COLO668 (cell line): ENCODE measurements around the gene SLC13A3.

ENCODE experiments used
- DNase-seq: peaks from one replicate; lab custom pipeline; 2025; ENCODE audit not compliant: unreplicated experiment; lab: John Stamatoyannopoulos, UW

SLC13A3 gene

GRCh38 chr20:46580613-46581205 is 70.5 kb downstream of the SLC13A3 start:
- DNase-seq: no peak

GRCh38 chr20:46578745-46579144 is 72.5 kb downstream of the SLC13A3 start:
- DNase-seq: no peak

GRCh38 chr20:46576774-46577395 is 74.4 kb downstream of the SLC13A3 start:
- DNase-seq: no peak

DNA sequence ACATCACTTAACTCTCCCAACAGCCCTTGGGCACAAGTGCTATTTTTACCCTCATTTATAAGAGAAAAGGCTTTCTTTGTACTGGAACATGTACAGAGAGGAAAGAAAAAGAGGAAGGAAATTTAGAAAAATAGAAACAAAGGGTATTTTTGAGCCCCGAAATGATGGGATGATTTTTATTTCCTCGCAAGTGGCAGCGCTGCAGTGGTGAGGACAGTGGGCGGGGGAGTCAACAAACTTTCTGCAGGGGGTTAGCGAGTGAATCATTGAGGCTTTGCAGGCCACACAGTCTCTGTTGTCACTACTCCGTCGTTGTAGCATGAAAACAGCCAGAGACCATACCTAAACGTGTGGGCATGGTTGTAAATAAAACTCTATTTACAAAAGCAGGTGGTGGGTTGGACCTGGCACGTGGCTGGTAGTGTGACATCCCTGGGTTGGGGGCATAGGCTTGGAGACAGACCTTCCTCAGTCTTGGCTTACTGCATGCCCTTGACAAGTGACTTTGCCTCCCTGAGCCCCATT is 75.3 kb downstream of the SLC13A3 start:
- no peak for DNase-seq

GRCh38 chr20:46575394-46575793 is 75.9 kb downstream of the SLC13A3 start:
- no peak for DNase-seq

GRCh38 chr20:46573788-46574584 is 77.3 kb downstream of the SLC13A3 start:
- DNase-seq: no peak

GRCh38 chr20:46573234-46573633 is 78.0 kb downstream of the SLC13A3 start:
- no peak for DNase-seq

- DNase-seq: no peak
Observed at GRCh38 chr20:46572790-46573189, 78.5 kb downstream of the SLC13A3 start.

DNA sequence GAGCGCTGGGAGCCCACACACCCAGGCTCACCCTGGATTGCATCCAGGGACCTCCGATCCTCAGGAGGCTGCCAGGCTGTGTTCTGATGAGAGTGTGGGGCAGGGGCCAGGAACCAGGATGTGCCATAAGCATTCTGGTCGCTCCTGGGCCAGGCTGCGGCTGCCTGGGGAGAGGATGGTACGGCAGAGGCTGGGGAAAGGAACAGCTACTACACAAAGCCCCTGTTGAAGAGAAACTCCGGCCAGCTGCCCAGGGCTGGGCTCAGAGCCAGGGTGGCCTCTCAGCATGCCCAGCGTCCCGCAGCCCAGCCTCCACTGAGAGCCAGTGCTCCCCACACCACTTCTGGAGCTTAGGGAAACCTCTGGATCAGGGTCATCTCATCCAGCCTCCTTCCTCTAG is 79.1 kb downstream of the SLC13A3 start:
- no peak for DNase-seq

- no peak for DNase-seq
Observed at GRCh38 chr20:46571418-46571817, 79.8 kb downstream of the SLC13A3 start.

DNA sequence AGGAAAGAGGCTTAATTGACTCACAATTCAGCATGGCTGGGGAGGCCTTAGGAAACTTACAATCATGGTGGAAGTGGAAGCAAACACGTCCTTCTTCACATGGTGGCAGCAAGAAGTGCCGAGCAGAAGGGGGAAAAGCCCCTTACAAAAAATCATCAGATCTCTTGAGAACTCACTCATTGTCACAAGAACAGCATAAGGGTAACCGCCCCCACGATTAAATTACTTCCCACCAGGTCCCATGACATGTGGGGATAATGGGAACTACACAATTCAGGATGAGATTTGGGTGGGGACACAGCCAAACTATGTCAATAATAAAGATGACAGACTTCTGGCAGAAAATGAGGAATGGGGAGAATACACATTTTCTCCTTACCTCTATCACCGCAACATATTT is 80.3 kb downstream of the SLC13A3 start:
- no peak for DNase-seq

DNA sequence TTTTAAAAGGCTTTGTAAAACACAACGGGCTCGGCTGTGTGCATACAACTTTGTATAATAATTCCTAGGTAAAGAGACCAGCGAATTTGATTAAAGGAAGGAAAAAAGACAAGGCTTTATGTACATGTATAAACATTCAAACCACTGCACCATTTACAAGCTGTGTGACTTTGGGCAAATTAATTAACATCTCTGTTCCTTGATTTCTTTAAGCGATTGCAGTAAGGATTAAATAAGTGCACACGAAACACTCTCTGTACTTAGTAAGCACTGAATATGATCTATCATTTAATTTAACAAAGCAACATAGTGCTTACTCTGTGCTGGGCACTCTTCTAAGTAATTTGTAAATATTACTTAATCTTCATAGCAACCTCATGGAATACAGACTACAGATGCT is 81.3 kb downstream of the SLC13A3 start:
- no peak for DNase-seq

DNA sequence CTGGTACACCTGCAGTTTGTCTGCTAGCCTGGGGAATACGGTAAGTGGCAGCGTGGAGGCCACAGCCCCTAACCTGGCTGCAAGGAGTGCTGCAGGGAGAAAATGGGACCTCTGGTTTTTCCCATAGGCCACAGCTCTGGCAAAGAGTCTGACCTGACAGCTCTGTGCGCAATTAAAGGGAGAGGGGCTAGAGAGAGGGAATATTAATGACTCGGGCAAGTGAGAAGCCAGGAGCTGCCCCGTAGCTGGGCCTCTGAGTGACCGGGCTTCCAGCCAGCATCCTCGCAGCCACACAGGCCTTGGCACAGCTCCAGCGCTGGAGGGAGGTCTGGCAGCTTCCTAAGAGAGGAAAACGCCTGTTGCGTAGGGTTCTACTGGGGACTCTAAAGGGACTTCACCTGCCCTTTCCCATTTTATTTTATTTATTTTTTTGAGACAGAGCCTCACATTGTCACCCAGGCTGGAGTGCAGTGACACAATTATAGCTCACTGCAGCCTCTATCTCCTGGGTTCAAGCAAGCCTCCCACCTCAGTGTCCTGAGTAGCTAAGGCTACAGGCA is 82.6 kb downstream of the SLC13A3 start:
- peak; percentile 78 for DNase-seq

DNA sequence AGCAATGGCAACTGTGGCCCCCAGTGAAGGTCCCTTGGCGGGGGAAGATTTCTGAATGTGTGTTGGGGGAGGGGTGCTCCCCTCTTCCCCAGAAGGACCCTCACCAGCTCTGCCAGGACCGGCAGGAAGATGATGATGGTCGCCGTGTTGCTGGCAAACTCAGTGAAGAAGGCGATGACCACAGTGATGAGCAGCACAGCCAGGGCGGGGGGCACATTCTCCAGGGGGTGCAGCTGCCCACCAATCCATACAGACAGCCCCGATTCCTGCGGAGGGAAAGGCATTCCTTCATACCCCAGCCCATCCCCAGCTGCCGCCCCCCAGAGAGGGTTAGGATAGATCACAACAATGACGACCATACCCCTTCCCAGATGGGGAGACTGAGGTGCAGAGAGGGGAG is 85.1 kb downstream of the SLC13A3 start:
- no peak for DNase-seq

GRCh38 chr20:46564241-46564957 is 86.9 kb downstream of the SLC13A3 start:
- no peak for DNase-seq

DNA sequence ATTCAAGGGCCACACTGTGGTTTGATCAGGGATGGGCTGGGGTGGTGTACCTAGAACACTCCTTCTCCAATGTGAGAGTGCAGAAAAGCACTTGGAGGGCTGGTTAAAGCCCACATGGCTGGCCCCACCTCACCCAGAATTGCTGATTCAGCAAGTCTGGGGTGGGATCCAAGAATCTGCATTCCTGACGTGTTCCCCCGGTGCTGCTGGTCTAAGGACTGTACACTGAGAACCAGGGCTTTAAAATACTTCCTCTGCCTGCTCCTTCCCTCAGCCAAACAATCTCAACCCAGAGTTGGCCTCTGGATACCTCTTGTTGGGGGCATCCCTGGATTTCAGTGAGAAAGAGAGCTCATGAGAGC is 87.4 kb downstream of the SLC13A3 start:
- DNase-seq: no peak

- no peak for DNase-seq
Observed at GRCh38 chr20:46563170-46563859, 87.9 kb downstream of the SLC13A3 start.

DNA sequence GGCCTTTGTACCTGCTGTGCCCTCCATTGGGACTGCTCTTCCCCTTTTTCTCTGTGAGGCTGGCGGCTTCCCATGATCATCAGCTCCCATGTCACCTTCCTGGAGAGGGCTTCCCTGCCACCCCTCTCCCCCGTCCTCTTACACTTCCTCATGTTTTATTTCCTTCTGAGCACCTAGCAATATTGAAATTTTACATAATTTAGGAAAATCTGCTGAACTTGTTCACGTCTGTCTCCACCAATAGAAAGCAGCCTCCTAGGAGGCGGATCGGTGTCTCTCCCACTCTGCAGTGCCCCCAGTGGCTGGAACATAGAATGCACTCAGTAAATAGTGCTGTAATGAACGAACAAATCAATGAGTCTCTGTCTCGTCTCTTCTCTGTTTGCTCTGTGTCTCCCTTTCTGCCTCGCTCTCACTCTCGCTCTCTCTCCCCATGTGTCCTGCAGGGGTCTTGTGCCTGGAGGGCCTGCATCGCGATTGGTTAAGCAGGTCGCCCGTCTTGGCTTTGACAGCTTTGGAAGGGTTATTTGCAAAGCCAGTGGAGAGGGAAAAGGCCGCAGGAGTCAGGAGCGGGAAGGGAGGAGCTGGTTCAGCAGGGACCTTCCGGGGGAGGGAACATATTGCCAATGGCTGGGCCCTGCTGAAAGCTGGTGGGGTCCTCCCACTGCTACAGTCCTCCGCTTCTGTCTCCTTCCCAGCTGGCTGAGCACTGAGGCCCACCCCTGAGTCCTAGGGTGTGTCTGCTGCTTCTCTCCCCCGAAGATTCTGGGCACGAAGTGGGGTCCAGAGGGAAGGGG is 88.7 kb downstream of the SLC13A3 start:
- DNase-seq: peak; percentile 60

DNA sequence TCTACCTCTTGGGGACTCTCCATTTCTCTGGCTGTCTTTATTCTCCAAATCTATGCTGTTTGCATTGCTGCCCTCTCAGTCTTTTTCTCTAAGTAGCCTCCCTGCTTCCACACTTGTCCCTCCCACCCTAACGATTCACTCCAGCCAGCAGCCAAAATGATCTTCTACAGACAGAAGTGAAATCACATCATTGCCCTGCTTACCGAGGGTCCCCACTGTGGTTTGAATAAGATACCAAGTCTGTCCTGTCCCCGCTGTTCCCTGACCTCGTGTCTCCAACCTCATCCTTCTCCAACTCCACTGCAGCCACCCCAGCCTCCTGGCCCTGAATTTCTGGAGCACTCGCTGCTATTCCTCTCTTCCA is 89.3 kb downstream of the SLC13A3 start:
- no peak for DNase-seq
